ENCODE results near the gene BRD7. TPM values are rescaled to one million over a fixed set of nuclear protein-coding genes. Genes with fewer than 3 reads are reported as not detected.
A peak's percentile ranks its signal among the peaks of the same experiment; 100 is the strongest.

Gene BRD7
- total RNA-seq, 1 donor from 2014 or later = 79.5 TPM

- peaks cover 35% of the 10 kb centered on the region for H3K4me1 Mint-ChIP-seq (ENCODE audit: low read depth)
- H3K36me3 Mint-ChIP-seq (ENCODE audit: low read depth) = peaks cover 67% of the 10 kb centered on the region
- no peak overlapping the region for H3K4me3 Mint-ChIP-seq (ENCODE audit: low read depth)
- peaks cover 4% of the 10 kb centered on the region for H3K9me3 Mint-ChIP-seq
- no peaks in the 10 kb centered on the region for H3K27me3 Mint-ChIP-seq (ENCODE audit: low read depth)
- no peak for DNase-seq (ENCODE audit: low spot score)
- peak overlapping the region; percentile 87 for H3K27ac Mint-ChIP-seq
- intact Hi-C loops (cut with micrococcal nuclease) = loop anchor here (5.0 to 10.0 kb wide), 5 partner anchors 312 to 470 kb away; partner anchors contain the start of genes CNEP1R1 and CYLD
Observed at GRCh38 chr16:50336884-50337283, 31.9 kb downstream of the BRD7 start.

GRCh38 chr16:50335196-50335958 is 33.4 kb downstream of the BRD7 start:
- no peak for DNase-seq (ENCODE audit: low spot score)
- Mint-ChIP-seq H3K9me3 (peaks cover 4% of the 10 kb centered on the region), H3K36me3 (ENCODE audit: low read depth) (peaks cover 64% of the 10 kb centered on the region), H3K4me1 (ENCODE audit: low read depth) (peaks cover 35% of the 10 kb centered on the region), H3K4me3 (ENCODE audit: low read depth) (no peak overlapping the region), H3K27ac (peak overlapping the region; percentile 93), H3K27me3 (ENCODE audit: low read depth) (no peaks in the 10 kb centered on the region)
- intact Hi-C loops (cut with micrococcal nuclease) = loop anchor here (5.0 to 10.0 kb wide), 5 partner anchors 311 to 472 kb away; partner anchors contain the start of genes CNEP1R1 and CYLD

- H3K36me3 Mint-ChIP-seq (ENCODE audit: low read depth) = peaks cover 70% of the 10 kb centered on the region
- no peaks in the 10 kb centered on the region for H3K27me3 Mint-ChIP-seq (ENCODE audit: low read depth)
- peaks cover 4% of the 10 kb centered on the region for H3K9me3 Mint-ChIP-seq
- peak overlapping the region; percentile 80 for H3K27ac Mint-ChIP-seq
- H3K4me1 Mint-ChIP-seq (ENCODE audit: low read depth) = peaks cover 33% of the 10 kb centered on the region
- H3K4me3 Mint-ChIP-seq (ENCODE audit: low read depth) = no peak overlapping the region
- no peak for DNase-seq (ENCODE audit: low spot score)
- intact Hi-C loops (cut with micrococcal nuclease) = loop anchor here (10.0 kb wide), 1 partner anchor 310 kb away; the partner anchor contains the start of gene CNEP1R1
Observed at GRCh38 chr16:50334106-50334975, 34.4 kb downstream of the BRD7 start.

- Mint-ChIP-seq H3K9me3 (peaks cover 4% of the 10 kb centered on the region), H3K4me1 (ENCODE audit: low read depth) (peaks cover 28% of the 10 kb centered on the region), H3K36me3 (ENCODE audit: low read depth) (peaks cover 66% of the 10 kb centered on the region), H3K27me3 (ENCODE audit: low read depth) (no peaks in the 10 kb centered on the region), H3K4me3 (ENCODE audit: low read depth) (no peak overlapping the region), H3K27ac (peak overlapping the region; percentile 18)
- DNase-seq (ENCODE audit: low spot score) = no peak
- intact Hi-C loops (cut with micrococcal nuclease) = loop anchor here (10.0 kb wide), 1 partner anchor 308 kb away; the partner anchor contains the start of gene CNEP1R1
Observed at GRCh38 chr16:50332599-50332998, 36.2 kb downstream of the BRD7 start.

- intact Hi-C loops (cut with micrococcal nuclease) = loop anchor here (10.0 kb wide), 1 partner anchor 307 kb away; the partner anchor contains the start of gene CNEP1R1
- H3K4me1 Mint-ChIP-seq (ENCODE audit: low read depth) = peaks cover 35% of the 10 kb centered on the region
- peak overlapping the region; percentile 27 for H3K27ac Mint-ChIP-seq
Observed at GRCh38 chr16:50331570-50331969, 37.2 kb downstream of the BRD7 start.

GRCh38 chr16:50329446-50330189 is 39.2 kb downstream of the BRD7 start:
- Mint-ChIP-seq H3K36me3 (ENCODE audit: low read depth) (peaks cover 68% of the 10 kb centered on the region), H3K4me3 (ENCODE audit: low read depth) (no peak overlapping the region)
- intact Hi-C loops (cut with micrococcal nuclease) = loop anchor here (5.0 to 10.0 kb wide), 3 partner anchors 38 to 305 kb away; partner anchors contain the start of genes BRD7 and CNEP1R1

More at GRCh38 chr16:50331570-50331969, 37.2 kb downstream of the BRD7 start:
- H3K9me3 Mint-ChIP-seq = peaks cover 4% of the 10 kb centered on the region
- no peak overlapping the region for H3K4me3 Mint-ChIP-seq (ENCODE audit: low read depth)
- H3K27me3 Mint-ChIP-seq (ENCODE audit: low read depth) = no peaks in the 10 kb centered on the region
- peaks cover 66% of the 10 kb centered on the region for H3K36me3 Mint-ChIP-seq (ENCODE audit: low read depth)
- no peak for DNase-seq (ENCODE audit: low spot score)

GRCh38 chr16:50326835-50327465 is 41.8 kb downstream of the BRD7 start:
- Mint-ChIP-seq H3K4me1 (ENCODE audit: low read depth) (peaks cover 37% of the 10 kb centered on the region), H3K4me3 (ENCODE audit: low read depth) (no peak overlapping the region), H3K27ac (peak overlapping the region; percentile 70)

More at GRCh38 chr16:50329446-50330189, 39.2 kb downstream of the BRD7 start:
- Mint-ChIP-seq H3K4me1 (ENCODE audit: low read depth) (peaks cover 25% of the 10 kb centered on the region), H3K27me3 (ENCODE audit: low read depth) (no peaks in the 10 kb centered on the region), H3K27ac (no peak overlapping the region), H3K9me3 (peaks cover 4% of the 10 kb centered on the region)
- no peak for DNase-seq (ENCODE audit: low spot score)

GRCh38 chr16:50326264-50326663 is 42.5 kb downstream of the BRD7 start:
- intact Hi-C loops (cut with micrococcal nuclease) = loop anchor here (2.0 to 10.0 kb wide), 3 partner anchors 41 to 111 kb away; partner anchors contain the start of gene BRD7
- H3K4me3 Mint-ChIP-seq (ENCODE audit: low read depth) = no peak overlapping the region
- H3K36me3 Mint-ChIP-seq (ENCODE audit: low read depth) = peaks cover 61% of the 10 kb centered on the region
- no peaks in the 10 kb centered on the region for H3K9me3 Mint-ChIP-seq
- DNase-seq (ENCODE audit: low spot score) = no peak
- no peaks in the 10 kb centered on the region for H3K27me3 Mint-ChIP-seq (ENCODE audit: low read depth)
- H3K27ac Mint-ChIP-seq = no peak overlapping the region
- peaks cover 34% of the 10 kb centered on the region for H3K4me1 Mint-ChIP-seq (ENCODE audit: low read depth)

More at GRCh38 chr16:50326835-50327465, 41.8 kb downstream of the BRD7 start:
- Mint-ChIP-seq H3K36me3 (ENCODE audit: low read depth) (peaks cover 61% of the 10 kb centered on the region), H3K9me3 (no peaks in the 10 kb centered on the region), H3K27me3 (ENCODE audit: low read depth) (no peaks in the 10 kb centered on the region)
- intact Hi-C loops (cut with micrococcal nuclease) = loop anchor here (1.0 to 10.0 kb wide), 5 partner anchors 11 to 112 kb away; partner anchors contain the start of gene BRD7
- peak; percentile 61 for DNase-seq (ENCODE audit: low spot score)

- peaks cover 65% of the 10 kb centered on the region for H3K36me3 Mint-ChIP-seq (ENCODE audit: low read depth)
- intact Hi-C loops (cut with micrococcal nuclease) = loop anchor here (10.0 kb wide), 1 partner anchor 110 kb away; no protein-coding TSS in a partner anchor
- H3K27me3 Mint-ChIP-seq (ENCODE audit: low read depth) = no peaks in the 10 kb centered on the region
- H3K9me3 Mint-ChIP-seq = no peaks in the 10 kb centered on the region
- DNase-seq (ENCODE audit: low spot score) = no peak
- H3K4me1 Mint-ChIP-seq (ENCODE audit: low read depth) = peaks cover 34% of the 10 kb centered on the region
- H3K27ac Mint-ChIP-seq = peak overlapping the region; percentile 38
- H3K4me3 Mint-ChIP-seq (ENCODE audit: low read depth) = no peak overlapping the region
Observed at GRCh38 chr16:50324345-50324744, 44.4 kb downstream of the BRD7 start.

GRCh38 chr16:50323335-50324011 is 45.3 kb downstream of the BRD7 start:
- H3K4me3 Mint-ChIP-seq (ENCODE audit: low read depth) = no peak overlapping the region

GRCh38 chr16:50322333-50322732 is 46.5 kb downstream of the BRD7 start:
- no peak for DNase-seq (ENCODE audit: low spot score)
- Mint-ChIP-seq H3K27me3 (ENCODE audit: low read depth) (no peaks in the 10 kb centered on the region), H3K9me3 (no peaks in the 10 kb centered on the region), H3K4me1 (ENCODE audit: low read depth) (peaks cover 32% of the 10 kb centered on the region), H3K36me3 (ENCODE audit: low read depth) (peaks cover 61% of the 10 kb centered on the region), H3K27ac (no peak overlapping the region), H3K4me3 (ENCODE audit: low read depth) (no peak overlapping the region)
- intact Hi-C loops (cut with micrococcal nuclease) = loop anchor here (10.0 kb wide), 1 partner anchor 108 kb away; no protein-coding TSS in a partner anchor

More at GRCh38 chr16:50323335-50324011, 45.3 kb downstream of the BRD7 start:
- Mint-ChIP-seq H3K27ac (peak overlapping the region; percentile 38), H3K4me1 (ENCODE audit: low read depth) (peaks cover 38% of the 10 kb centered on the region), H3K27me3 (ENCODE audit: low read depth) (no peaks in the 10 kb centered on the region), H3K9me3 (no peaks in the 10 kb centered on the region), H3K36me3 (ENCODE audit: low read depth) (peaks cover 65% of the 10 kb centered on the region)
- intact Hi-C loops (cut with micrococcal nuclease) = loop anchor here (10.0 kb wide), 1 partner anchor 109 kb away; no protein-coding TSS in a partner anchor
- no peak for DNase-seq (ENCODE audit: low spot score)
